GM13977 (cell line): ENCODE measurements around the gene ADGRB2.
"Not testable (repeated sequence)": the region's sequence is repeated elsewhere in the genome, so short reads cannot be mapped to it uniquely, and the experiment has no call there.

Experiments used
- DNase-seq: peaks from one replicate; pipeline ENCODE4 v3.0.0; 2012; ENCODE audit warnings: low spot score
- CTCF ChIP-seq: IDR thresholded peaks from 2 replicates; pipeline ENCODE4 v1.5.1; 2012; ENCODE audit warnings: mild to moderate bottlenecking, control low read depth; ENCODE audit not compliant: insufficient read depth; ENCODE audit errors: extremely low read depth, missing control alignments
- in situ Hi-C: fragments of 300-500 bp; cut with MboI; formaldehyde crosslinking; loops from one replicate; pipeline ENCODE4 v1.12.0; 2022; ENCODE audit warnings: low sequenced_read_pairs, low pct_unique_long_range_greater_than_20kb, mixed read lengths, inconsistent platforms; ENCODE audit not compliant: unreplicated experiment

Gene ADGRB2

GRCh38 chr1:31712630-31713029, 51.5 kb downstream of the ADGRB2 start:
- TF ChIP-seq CTCF, result no peak
- in situ Hi-C loops, result loop anchor here (10.0 kb wide), 1 partner anchor 48 kb away; no protein-coding TSS in a partner anchor
- DNase-seq, result no peak

- in situ Hi-C loops, result loop anchor here (10.0 kb wide), 1 partner anchor 47 kb away; no protein-coding TSS in a partner anchor
- TF ChIP-seq CTCF, result no peak
Measured at GRCh38 chr1:31712068-31712467, 52.1 kb downstream of the ADGRB2 start.

GRCh38 chr1:31708324-31708723, 55.8 kb downstream of the ADGRB2 start:
- no peak for DNase-seq
- in situ Hi-C loops, result no loop called here
- no peak for TF ChIP-seq CTCF

More at GRCh38 chr1:31712068-31712467, 52.1 kb downstream of the ADGRB2 start:
- no peak for DNase-seq

DNA sequence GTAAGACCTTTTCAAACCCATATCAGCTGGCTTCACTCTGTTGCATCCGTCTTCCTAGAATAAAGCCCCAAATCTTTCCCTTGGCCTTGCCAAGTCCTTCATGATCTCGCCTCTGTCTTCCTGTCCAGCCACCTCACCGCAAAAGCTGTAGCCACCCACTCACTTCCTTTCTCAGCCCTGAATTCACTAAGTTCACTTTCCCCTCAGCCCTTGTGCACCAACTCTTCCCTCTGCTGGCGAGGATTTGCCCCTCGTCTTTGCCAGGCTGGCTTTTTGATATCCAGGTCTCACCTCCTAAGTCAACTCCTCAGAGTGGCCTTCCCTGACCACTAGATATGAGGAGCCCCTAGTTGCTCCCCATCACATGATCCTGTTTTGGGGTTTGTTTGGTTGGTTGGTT, 56.4 kb downstream of the ADGRB2 start:
- TF ChIP-seq CTCF, result peak; percentile 52
- in situ Hi-C loops, result no loop called here
- peak; percentile 66 for DNase-seq

GRCh38 chr1:31707059-31707600, 57.0 kb downstream of the ADGRB2 start:
- in situ Hi-C loops, DNase-seq: not testable (repeated sequence)

- in situ Hi-C loops, result no loop called here
- TF ChIP-seq CTCF, result no peak
- DNase-seq, result no peak
Measured at GRCh38 chr1:31706384-31707058, 57.6 kb downstream of the ADGRB2 start.

DNA sequence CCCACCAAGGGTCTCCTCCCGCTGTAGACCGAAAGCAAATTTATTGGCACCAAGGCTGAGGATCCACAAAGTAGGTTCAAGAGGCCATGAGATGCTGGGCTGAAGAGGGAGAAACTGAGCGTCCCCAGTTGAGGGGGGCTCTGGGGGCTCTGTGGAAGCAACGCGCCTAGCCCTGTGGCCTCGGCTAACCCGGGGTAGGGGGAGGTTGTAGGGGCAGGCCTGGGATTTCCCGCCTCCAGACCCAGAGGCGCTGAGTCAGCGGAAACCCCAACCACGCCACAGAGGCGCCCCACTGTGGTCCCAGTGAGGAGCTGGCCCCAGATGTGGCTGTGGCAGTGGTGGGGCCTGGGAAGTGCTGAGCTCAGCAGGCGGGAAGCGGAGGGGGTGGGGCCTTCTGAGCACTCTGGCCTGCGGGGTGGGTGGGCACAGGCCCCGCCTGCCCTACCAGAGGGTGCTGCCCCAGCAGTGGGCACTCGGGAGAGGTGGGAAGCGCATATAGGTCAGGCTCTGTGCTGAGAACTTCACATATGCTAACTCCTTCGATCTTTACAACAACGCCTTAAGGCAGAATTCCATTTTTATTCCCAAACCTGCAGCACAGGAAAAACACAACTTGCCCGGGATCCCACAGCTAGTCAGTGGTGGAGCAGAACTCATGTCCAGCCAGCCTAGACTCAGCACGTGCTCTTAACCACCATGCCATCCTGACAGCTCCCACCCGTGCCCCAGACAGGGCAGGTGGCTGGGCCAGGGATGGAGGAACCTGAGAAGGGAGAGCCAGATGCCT, 58.9 kb downstream of the ADGRB2 start:
- in situ Hi-C loops, result no loop called here
- DNase-seq, result peak; percentile 82
- TF ChIP-seq CTCF, result peak; percentile 78
